HepG2 (cell line): Measurements from ENCODE around the gene DIS3L2. TPM values are rescaled to one million over a fixed set of nuclear protein-coding genes. Genes with fewer than 3 reads are reported as not detected.

Experiments used
- AHDC1 ChIP-seq: sonication (generic); formaldehyde crosslinking; IDR thresholded peaks from 2 replicates; pipeline ENCODE4 v1.5.1; 2020; ENCODE audit warnings: mild to moderate bottlenecking, missing genetic modification reagents, borderline replicate concordance
- CAMTA2 ChIP-seq: sonication (generic); formaldehyde crosslinking; IDR thresholded peaks from 2 replicates; pipeline ENCODE4 v1.4.0; 2020; ENCODE audit warnings: mild to moderate bottlenecking, missing genetic modification reagents, borderline replicate concordance
- CC2D1A ChIP-seq: sonication (generic); formaldehyde crosslinking; IDR thresholded peaks from 2 replicates; pipeline ENCODE4 v1.8.1; 2023; ENCODE audit warnings: mild to moderate bottlenecking, missing genetic modification reagents
- DBP ChIP-seq: sonication (generic); formaldehyde crosslinking; IDR thresholded peaks from 2 replicates; pipeline ENCODE4 v1.4.0; 2020; ENCODE audit warnings: missing genetic modification reagents; ENCODE audit errors: not compliant biosample characterization
- EED ChIP-seq: sonication (generic); formaldehyde crosslinking; IDR thresholded peaks from 2 replicates; pipeline ENCODE4 v1.5.0; 2020; ENCODE audit warnings: mild to moderate bottlenecking, missing genetic modification reagents
- FOXC1 ChIP-seq: sonication (generic); formaldehyde crosslinking; IDR thresholded peaks from 2 replicates; pipeline ENCODE4 v1.8.0; 2022; ENCODE audit warnings: mild to moderate bottlenecking, missing genetic modification reagents, borderline replicate concordance
- GMEB1 ChIP-seq: sonication (generic); formaldehyde crosslinking; IDR thresholded peaks from 2 replicates; pipeline ENCODE4 v1.5.1; 2020; ENCODE audit warnings: missing genetic modification reagents, mild to moderate bottlenecking, borderline replicate concordance
- MTERF4 ChIP-seq: sonication (generic); formaldehyde crosslinking; IDR thresholded peaks from 2 replicates; pipeline ENCODE4 v1.8.0; 2023; ENCODE audit warnings: mild to moderate bottlenecking, missing genetic modification reagents
- MXD1 ChIP-seq: sonication (generic); formaldehyde crosslinking; IDR thresholded peaks from 2 replicates; pipeline ENCODE4 v1.4.0; 2020; ENCODE audit warnings: mild to moderate bottlenecking, missing genetic modification reagents
- PPARG ChIP-seq: conservative IDR thresholded peaks from 2 replicates; pipeline ENCODE4 v1.6.1; 2016; ENCODE audit warnings: missing biosample characterization, missing genetic modification reagents
- SP5 ChIP-seq: IDR thresholded peaks from 2 replicates; pipeline ENCODE4 v1.6.1; 2016; ENCODE audit warnings: low read depth, borderline replicate concordance
- STAT5B ChIP-seq: sonication (generic); formaldehyde crosslinking; IDR thresholded peaks from 2 replicates; pipeline ENCODE4 v1.4.0; 2020; ENCODE audit warnings: missing genetic modification reagents
- ZFP37 ChIP-seq: sonication (generic); formaldehyde crosslinking; IDR thresholded peaks from 2 replicates; pipeline ENCODE4 v1.4.0; 2020; ENCODE audit warnings: missing genetic modification reagents, borderline replicate concordance
- ZFP90 ChIP-seq: sonication (generic); formaldehyde crosslinking; IDR thresholded peaks from 2 replicates; pipeline ENCODE4 v1.8.0; 2022; ENCODE audit warnings: missing genetic modification reagents, mild to moderate bottlenecking, inconsistent platforms, borderline replicate concordance
- ZNF235 ChIP-seq: sonication (generic); formaldehyde crosslinking; IDR thresholded peaks from 2 replicates; pipeline ENCODE4 v1.8.1; 2023; ENCODE audit warnings: mild to moderate bottlenecking, missing genetic modification reagents, borderline replicate concordance
- ZNF496 ChIP-seq: sonication (generic); formaldehyde crosslinking; IDR thresholded peaks from 2 replicates; pipeline ENCODE4 v1.8.1; 2023; ENCODE audit warnings: mild to moderate bottlenecking, moderate library complexity, missing genetic modification reagents; ENCODE audit not compliant: insufficient replicate concordance
- ZNF652 ChIP-seq: IDR thresholded peaks from 2 replicates; pipeline ENCODE4 v1.6.1; 2016; ENCODE audit warnings: low read depth, borderline replicate concordance
- ZXDC ChIP-seq: sonication (generic); formaldehyde crosslinking; IDR thresholded peaks from 2 replicates; pipeline ENCODE4 v1.5.0; 2020; ENCODE audit warnings: mild to moderate bottlenecking, missing genetic modification reagents
- polyA plus RNA-seq, 8 experiments: library from polyadenylated mRNA; depleted of rRNA in 3 of 8; stranded (reverse) in 7 of 8; unstranded in 1 of 8; fragments of >200 nt; fragmentation: Illumina TruSeq in 4 of 8; extraction: Trizol in 4 of 8; gene quantifications; 2 replicates each; pipeline versions ENCODE4 v1.2.1 to v1.2.3, GENCODE V29; 2011 to 2016; ENCODE audit warnings: low read depth in 4 of 8, missing spikeins in 1 of 8, mixed read lengths in 1 of 8; ENCODE audit not compliant: insufficient read depth in 1 of 8
- total RNA-seq, 5 experiments: library from RNA; depleted of rRNA; stranded (reverse); fragments of >200 nt; fragmentation: Illumina TruSeq; extraction: Trizol; gene quantifications; 2 replicates each; pipeline ENCODE4 v1.2.3, GENCODE V29; 2016; ENCODE audit warnings: low read depth in 1 of 5

DIS3L2 gene
- total and polyA plus RNA-seq, 2 of the 13 experiments (the other 11 are each of a cell fraction or from before 2014, with no cell fraction given): 7.0 to 23.9 TPM

- TF ChIP-seq DBP (no peak), ZFP37 (CRISPR knock-in tag) (no peak), ZNF652 (CRISPR knock-in tag) (no peak), ZNF235 (CRISPR knock-in tag) (no peak), MTERF4 (CRISPR knock-in tag) (no peak), CC2D1A (CRISPR knock-in tag) (no peak), ZXDC (no peak), GMEB1 (CRISPR knock-in tag) (no peak), AHDC1 (CRISPR knock-in tag) (no peak), FOXC1 (CRISPR knock-in tag) (no peak), MXD1 (CRISPR knock-in tag) (no peak), PPARG (CRISPR knock-in tag) (no peak), STAT5B (CRISPR knock-in tag) (no peak), ZNF496 (no peak), SP5 (no peak), EED (CRISPR knock-in tag) (no peak), ZFP90 (CRISPR knock-in tag) (no peak), CAMTA2 (CRISPR knock-in tag) (no peak)
Observed at GRCh38 chr2:232368311-232368731, 406.8 kb downstream of the DIS3L2 start (continued).
